ENCODE data around the gene BTRC.

DNA sequence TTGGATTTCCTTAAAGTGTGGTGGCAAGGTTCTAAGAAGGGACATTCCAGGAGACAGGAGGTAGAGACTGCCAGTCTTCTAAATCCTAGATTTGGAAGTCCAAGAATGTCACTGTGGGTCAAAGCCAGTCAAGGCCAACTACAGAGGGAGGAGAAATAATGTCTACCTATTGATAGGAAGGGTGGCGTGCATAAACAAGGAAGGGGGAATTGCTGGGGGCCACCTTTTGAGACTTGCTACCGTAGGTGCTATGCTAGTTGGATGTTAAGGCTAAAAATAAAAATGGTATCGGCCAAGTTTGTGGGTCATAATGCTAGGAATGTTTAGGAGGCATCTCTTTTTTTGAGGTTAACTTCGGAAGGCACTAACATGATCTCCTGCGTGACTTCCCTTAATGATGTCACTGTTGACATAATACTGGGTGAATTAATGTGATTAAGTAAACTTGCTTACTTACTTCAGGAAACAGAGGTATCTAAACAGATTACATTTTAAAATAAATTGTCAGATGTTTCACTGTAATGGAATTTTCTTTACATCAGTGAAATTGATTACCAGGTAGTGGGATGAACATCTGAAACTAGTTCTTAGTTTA is 4.8 kb downstream of the BTRC start:
- no peak for TF ChIP-seq POLR2A (IDR thresholded peaks at IDR 0.05)
- TF ChIP-seq, protein P1, sequence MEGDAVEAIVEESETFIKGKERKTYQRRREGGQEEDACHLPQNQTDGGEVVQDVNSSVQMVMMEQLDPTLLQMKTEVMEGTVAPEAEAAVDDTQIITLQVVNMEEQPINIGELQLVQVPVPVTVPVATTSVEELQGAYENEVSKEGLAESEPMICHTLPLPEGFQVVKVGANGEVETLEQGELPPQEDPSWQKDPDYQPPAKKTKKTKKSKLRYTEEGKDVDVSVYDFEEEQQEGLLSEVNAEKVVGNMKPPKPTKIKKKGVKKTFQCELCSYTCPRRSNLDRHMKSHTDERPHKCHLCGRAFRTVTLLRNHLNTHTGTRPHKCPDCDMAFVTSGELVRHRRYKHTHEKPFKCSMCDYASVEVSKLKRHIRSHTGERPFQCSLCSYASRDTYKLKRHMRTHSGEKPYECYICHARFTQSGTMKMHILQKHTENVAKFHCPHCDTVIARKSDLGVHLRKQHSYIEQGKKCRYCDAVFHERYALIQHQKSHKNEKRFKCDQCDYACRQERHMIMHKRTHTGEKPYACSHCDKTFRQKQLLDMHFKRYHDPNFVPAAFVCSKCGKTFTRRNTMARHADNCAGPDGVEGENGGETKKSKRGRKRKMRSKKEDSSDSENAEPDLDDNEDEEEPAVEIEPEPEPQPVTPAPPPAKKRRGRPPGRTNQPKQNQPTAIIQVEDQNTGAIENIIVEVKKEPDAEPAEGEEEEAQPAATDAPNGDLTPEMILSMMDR (IDR thresholded peaks at IDR 0.05), result no peak
